Measurements from ENCODE around the gene MBNL1.

Gene MBNL1

GRCh38 chr3:152402695-152403451, 134.1 kb downstream of the MBNL1 start:
- H3K4me2 ChIP-seq (ENCODE audit: insufficient read depth, low read length) = no peak overlapping the region
- no peak overlapping the region for H3K27ac ChIP-seq (ENCODE audit: low read length)

DNA sequence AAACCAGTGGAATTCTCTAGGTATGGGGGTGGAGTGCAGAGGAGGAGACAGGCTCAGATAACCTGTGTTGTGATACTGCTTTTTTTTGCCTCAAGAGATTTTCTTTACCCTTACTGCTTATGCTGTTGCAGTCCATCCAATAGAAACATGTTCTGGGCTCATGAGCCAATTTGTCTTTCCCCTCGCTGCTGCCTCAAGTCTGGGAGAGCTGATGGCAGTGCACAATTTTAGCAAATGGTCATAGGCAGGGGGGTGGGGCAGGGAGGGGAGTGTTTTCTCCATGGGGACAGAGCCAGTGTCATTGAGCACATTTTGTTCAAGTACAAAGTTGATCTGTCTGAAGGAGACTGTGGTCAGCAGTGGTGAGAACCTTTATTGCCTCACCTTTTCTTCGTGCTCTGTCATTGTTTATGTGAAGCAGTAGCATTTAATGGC, 134.9 kb downstream of the MBNL1 start:
- H3K9me3 ChIP-seq (ENCODE audit: insufficient read depth, low read length, severe bottlenecking) = no peaks in the 10 kb centered on the region
- no peak overlapping the region for H3K27ac ChIP-seq (ENCODE audit: low read length)
- H3K36me3 ChIP-seq (ENCODE audit: insufficient read depth, low read length) = peaks cover 10% of the 10 kb centered on the region; the same call in 1 of the 2 replicates
- H3K27me3 ChIP-seq (ENCODE audit: insufficient read depth, low read length, poor library complexity) = no peaks in the 10 kb centered on the region
- no peak overlapping the region for H3K9ac ChIP-seq (ENCODE audit: low read depth, low read length)
- peaks cover 74% of the 10 kb centered on the region for H4K20me1 ChIP-seq (ENCODE audit: insufficient read depth, low read length)
- H3K4me2 ChIP-seq (ENCODE audit: insufficient read depth, low read length) = no peak overlapping the region
- H2AFZ ChIP-seq (ENCODE audit: low read depth, low read length) = no peak overlapping the region
- H3K79me2 ChIP-seq (ENCODE audit: insufficient read depth, low read length) = peaks cover 100% of the 10 kb centered on the region
- no peak for ATAC-seq (ENCODE audit: insufficient read depth, low read depth)
- no peaks in the 10 kb centered on the region for H3K4me1 ChIP-seq (ENCODE audit: insufficient read depth, low read length)
- no peak overlapping the region for H3K4me3 ChIP-seq (ENCODE audit: low read depth in 1 of 2, low read length in 2 of 2)
- no peak for DNase-seq
- no peak for TF ChIP-seq EZH2 (IDR thresholded peaks at IDR 0.05; ENCODE audit: borderline replicate concordance, low read depth, low read length, severe bottlenecking)
- TF ChIP-seq CTCF (IDR thresholded peaks at IDR 0.05; ENCODE audit: borderline replicate concordance, extremely low read depth, low read length, poor library complexity, severe bottlenecking) = no peak

More at GRCh38 chr3:152402695-152403451, 134.1 kb downstream of the MBNL1 start:
- Histone ChIP-seq H3K79me2 (ENCODE audit: insufficient read depth, low read length) (peaks cover 100% of the 10 kb centered on the region), H3K36me3 (ENCODE audit: insufficient read depth, low read length) (peaks cover 10% of the 10 kb centered on the region; the same call in 1 of the 2 replicates), H3K9me3 (ENCODE audit: insufficient read depth, low read length, severe bottlenecking) (no peaks in the 10 kb centered on the region), H3K9ac (ENCODE audit: low read depth, low read length) (no peak overlapping the region), H3K4me3 (ENCODE audit: low read depth in 1 of 2, low read length in 2 of 2) (no peak overlapping the region), H2AFZ (ENCODE audit: low read depth, low read length) (no peak overlapping the region), H3K27me3 (ENCODE audit: insufficient read depth, low read length, poor library complexity) (no peaks in the 10 kb centered on the region), H3K4me1 (ENCODE audit: insufficient read depth, low read length) (no peaks in the 10 kb centered on the region), H4K20me1 (ENCODE audit: insufficient read depth, low read length) (peaks cover 72% of the 10 kb centered on the region)
- TF ChIP-seq EZH2 (IDR thresholded peaks at IDR 0.05; ENCODE audit: borderline replicate concordance, low read depth, low read length, severe bottlenecking) (no peak), CTCF (IDR thresholded peaks at IDR 0.05; ENCODE audit: borderline replicate concordance, extremely low read depth, low read length, poor library complexity, severe bottlenecking) (no peak)
- DNase-seq (no peak), ATAC-seq (ENCODE audit: insufficient read depth, low read depth) (peak; percentile 37)

- H2AFZ ChIP-seq (ENCODE audit: low read depth, low read length) = no peak overlapping the region
- no peak overlapping the region for H3K9ac ChIP-seq (ENCODE audit: low read depth, low read length)
- no peaks in the 10 kb centered on the region for H3K4me1 ChIP-seq (ENCODE audit: insufficient read depth, low read length)
- peaks cover 100% of the 10 kb centered on the region for H3K79me2 ChIP-seq (ENCODE audit: insufficient read depth, low read length)
- H3K27ac ChIP-seq (ENCODE audit: low read length) = no peak overlapping the region
- DNase-seq (no peak), ATAC-seq (ENCODE audit: insufficient read depth, low read depth) (no peak)
- no peaks in the 10 kb centered on the region for H3K27me3 ChIP-seq (ENCODE audit: insufficient read depth, low read length, poor library complexity)
- no peaks in the 10 kb centered on the region for H3K9me3 ChIP-seq (ENCODE audit: insufficient read depth, low read length, severe bottlenecking)
- H3K36me3 ChIP-seq (ENCODE audit: insufficient read depth, low read length) = peaks cover 10% of the 10 kb centered on the region; the same call in 1 of the 2 replicates
- H3K4me3 ChIP-seq (ENCODE audit: low read depth in 1 of 2, low read length in 2 of 2) = no peak overlapping the region
- no peak overlapping the region for H3K4me2 ChIP-seq (ENCODE audit: insufficient read depth, low read length)
- no peak for TF ChIP-seq EZH2 (IDR thresholded peaks at IDR 0.05; ENCODE audit: borderline replicate concordance, low read depth, low read length, severe bottlenecking)
- no peak for TF ChIP-seq CTCF (IDR thresholded peaks at IDR 0.05; ENCODE audit: borderline replicate concordance, extremely low read depth, low read length, poor library complexity, severe bottlenecking)
- H4K20me1 ChIP-seq (ENCODE audit: insufficient read depth, low read length) = peaks cover 67% of the 10 kb centered on the region
Observed at GRCh38 chr3:152404976-152405375, 136.2 kb downstream of the MBNL1 start.

Data from DND-41 (cell line).